T-helper 2 cell treated with Interferon-gamma antibody and Interleukin-4, amounts not matched to agents 5 μg/mL and 100 μg/mL, for 36 hours (primary cell): ENCODE measurements around the gene THBD.

Source experiments
- DNase-seq: peaks from one replicate; pipeline ENCODE4 v3.0.0; 2021; ENCODE audit warnings: low spot score
- H3K27ac Mint-ChIP-seq: one replicate; pipeline ENCODE4 v1.8.0; 2021; ENCODE audit warnings: mild to moderate bottlenecking, mixed read lengths
- H3K27me3 Mint-ChIP-seq: one replicate; pipeline ENCODE4 v1.8.0; 2021; ENCODE audit warnings: low read depth, mixed read lengths
- H3K36me3 Mint-ChIP-seq: one replicate; pipeline ENCODE4 v1.8.0; 2021; ENCODE audit warnings: low read depth, mixed read lengths
- H3K4me1 Mint-ChIP-seq: one replicate; pipeline ENCODE4 v1.8.0; 2021; ENCODE audit warnings: low read depth, mixed read lengths
- H3K4me3 Mint-ChIP-seq: one replicate; pipeline ENCODE4 v1.8.0; 2022; ENCODE audit warnings: mild to moderate bottlenecking, moderate library complexity, mixed read lengths
- H3K9me3 Mint-ChIP-seq: one replicate; pipeline ENCODE4 v1.8.0; 2021; ENCODE audit warnings: mixed read lengths

The THBD gene

GRCh38 chr20:23046431-23046830 lies 3.0 kb downstream of the THBD start:
- DNase-seq, result no peak
- Mint-ChIP-seq H3K9me3 (no peaks in the 10 kb centered on the region), H3K36me3 (no peaks in the 10 kb centered on the region), H3K4me3 (no peak overlapping the region), H3K27ac (no peak overlapping the region), H3K27me3 (peaks cover 56% of the 10 kb centered on the region), H3K4me1 (peaks cover 2% of the 10 kb centered on the region)

- no peak for DNase-seq
- Mint-ChIP-seq H3K9me3 (no peaks in the 10 kb centered on the region), H3K36me3 (no peaks in the 10 kb centered on the region), H3K27me3 (peaks cover 37% of the 10 kb centered on the region), H3K4me3 (no peak overlapping the region), H3K27ac (no peak overlapping the region), H3K4me1 (peaks cover 2% of the 10 kb centered on the region)
These were observed 6.1 kb downstream of the THBD start for GRCh38 chr20:23043376-23043775.

GRCh38 chr20:23042270-23042669 lies 7.2 kb downstream of the THBD start:
- Mint-ChIP-seq H3K4me1 (no peaks in the 10 kb centered on the region), H3K27me3 (peaks cover 29% of the 10 kb centered on the region), H3K36me3 (no peaks in the 10 kb centered on the region), H3K4me3 (no peak overlapping the region), H3K27ac (no peak overlapping the region), H3K9me3 (no peaks in the 10 kb centered on the region)
- DNase-seq, result no peak

GRCh38 chr20:23039885-23040508 lies 9.5 kb downstream of the THBD start:
- Mint-ChIP-seq H3K36me3 (no peaks in the 10 kb centered on the region), H3K4me3 (no peak overlapping the region), H3K27me3 (peaks cover 19% of the 10 kb centered on the region), H3K9me3 (no peaks in the 10 kb centered on the region), H3K27ac (no peak overlapping the region), H3K4me1 (no peaks in the 10 kb centered on the region)
- DNase-seq, result no peak

GRCh38 chr20:23039136-23039875 lies 10.2 kb downstream of the THBD start:
- no peaks in the 10 kb centered on the region for H3K36me3 Mint-ChIP-seq
- H3K27ac Mint-ChIP-seq, result no peak overlapping the region
- peaks cover 16% of the 10 kb centered on the region for H3K27me3 Mint-ChIP-seq
- no peaks in the 10 kb centered on the region for H3K9me3 Mint-ChIP-seq
- no peak for DNase-seq
- no peaks in the 10 kb centered on the region for H3K4me1 Mint-ChIP-seq
- no peak overlapping the region for H3K4me3 Mint-ChIP-seq

- no peak overlapping the region for H3K27ac Mint-ChIP-seq
- no peak for DNase-seq
- H3K4me1 Mint-ChIP-seq, result no peaks in the 10 kb centered on the region
- H3K27me3 Mint-ChIP-seq, result peaks cover 10% of the 10 kb centered on the region
- no peak overlapping the region for H3K4me3 Mint-ChIP-seq
- no peaks in the 10 kb centered on the region for H3K36me3 Mint-ChIP-seq
- no peaks in the 10 kb centered on the region for H3K9me3 Mint-ChIP-seq
These were observed 12.4 kb downstream of the THBD start for GRCh38 chr20:23037017-23037481.

- no peak for DNase-seq
- no peaks in the 10 kb centered on the region for H3K4me1 Mint-ChIP-seq
- H3K4me3 Mint-ChIP-seq, result no peak overlapping the region
- H3K9me3 Mint-ChIP-seq, result no peaks in the 10 kb centered on the region
- no peaks in the 10 kb centered on the region for H3K36me3 Mint-ChIP-seq
- no peak overlapping the region for H3K27ac Mint-ChIP-seq
- H3K27me3 Mint-ChIP-seq, result peaks cover 6% of the 10 kb centered on the region
These were observed 13.1 kb downstream of the THBD start for GRCh38 chr20:23036371-23036770.

GRCh38 chr20:23035731-23036130 lies 13.7 kb downstream of the THBD start:
- Mint-ChIP-seq H3K36me3 (no peaks in the 10 kb centered on the region), H3K27me3 (peaks cover 6% of the 10 kb centered on the region), H3K9me3 (no peaks in the 10 kb centered on the region), H3K4me3 (no peak overlapping the region), H3K4me1 (no peaks in the 10 kb centered on the region), H3K27ac (no peak overlapping the region)
- no peak for DNase-seq

GRCh38 chr20:23034721-23035671 lies 14.5 kb downstream of the THBD start, which contains the start of gene SSTR4:
Gene SSTR4, plus strand, starts transcription at chr20:23035312. Its CDS starts 172 bp downstream, at chr20:23035484.
- Mint-ChIP-seq H3K27ac (no peak within 1 kb of the TSS), H3K4me1 (no peaks in the 10 kb centered on the region), H3K27me3 (peaks cover 6% of the 10 kb centered on the region), H3K4me3 (no peak within 1 kb of the TSS), H3K9me3 (no peaks in the 10 kb centered on the region), H3K36me3 (no peaks in the 10 kb centered on the region)
- no peak for DNase-seq

GRCh38 chr20:23033918-23034317 lies 15.6 kb downstream of the THBD start:
- no peaks in the 10 kb centered on the region for H3K4me1 Mint-ChIP-seq
- H3K4me3 Mint-ChIP-seq, result no peak overlapping the region
- no peak overlapping the region for H3K27ac Mint-ChIP-seq
- DNase-seq, result no peak
- H3K9me3 Mint-ChIP-seq, result no peaks in the 10 kb centered on the region
- no peaks in the 10 kb centered on the region for H3K36me3 Mint-ChIP-seq
- peaks cover 9% of the 10 kb centered on the region for H3K27me3 Mint-ChIP-seq

- Mint-ChIP-seq H3K27me3 (peaks cover 9% of the 10 kb centered on the region), H3K36me3 (no peaks in the 10 kb centered on the region), H3K4me1 (no peaks in the 10 kb centered on the region), H3K9me3 (no peaks in the 10 kb centered on the region), H3K27ac (no peak overlapping the region), H3K4me3 (no peak overlapping the region)
- no peak for DNase-seq
These were observed 16.8 kb downstream of the THBD start for GRCh38 chr20:23032750-23033078.

- Mint-ChIP-seq H3K27ac (no peak overlapping the region), H3K4me1 (no peaks in the 10 kb centered on the region), H3K9me3 (no peaks in the 10 kb centered on the region), H3K27me3 (peaks cover 8% of the 10 kb centered on the region), H3K36me3 (no peaks in the 10 kb centered on the region), H3K4me3 (no peak overlapping the region)
- no peak for DNase-seq
These were observed 17.3 kb downstream of the THBD start for GRCh38 chr20:23032056-23032749.

GRCh38 chr20:23031346-23031745 lies 18.1 kb downstream of the THBD start:
- no peak overlapping the region for H3K27ac Mint-ChIP-seq
- H3K4me1 Mint-ChIP-seq, result no peaks in the 10 kb centered on the region
- H3K27me3 Mint-ChIP-seq, result peaks cover 4% of the 10 kb centered on the region
- H3K9me3 Mint-ChIP-seq, result no peaks in the 10 kb centered on the region
- DNase-seq, result no peak
- no peaks in the 10 kb centered on the region for H3K36me3 Mint-ChIP-seq
- H3K4me3 Mint-ChIP-seq, result no peak overlapping the region
